H1 (cell line): ENCODE results near the gene TELO2. TPM values are rescaled to one million over a fixed set of nuclear protein-coding genes. Genes with fewer than 3 reads are reported as not detected.

ENCODE experiments used
- BRCA1 ChIP-seq: IDR thresholded peaks from 2 replicates; pipeline ENCODE4 v1.6.1; 2012; ENCODE audit warnings: low read depth, low read length, improper control_type of control experiment
- CREB1 ChIP-seq: IDR thresholded peaks from 2 replicates; pipeline ENCODE4 v1.6.1; 2012; ENCODE audit warnings: inconsistent platforms
- POU5F1 ChIP-seq: IDR thresholded peaks from 2 replicates; pipeline ENCODE4 v1.6.1; 2011; ENCODE audit warnings: low read depth, mild to moderate bottlenecking, low read length, moderate library complexity
- RAD21 ChIP-seq, 2 experiments: IDR thresholded peaks in 1 of 2; conservative IDR thresholded peaks in 1 of 2; 2 replicates each; pipeline ENCODE4 v1.6.1; 2011; ENCODE audit warnings: low read depth in 2 of 2, low read length in 2 of 2, improper control_type of control experiment in 1 of 2, inconsistent platforms in 1 of 2, mild to moderate bottlenecking in 1 of 2, moderate library complexity in 1 of 2
- polyA plus RNA-seq, 7 experiments: library from polyadenylated mRNA; depleted of rRNA in 3 of 7; stranded (reverse) in 5 of 7; unstranded in 2 of 7; fragments of >200 nt in 5 of 7; fragments of 200-250 nt in 2 of 7; gene quantifications; 1 replicate in 5 of 7; 2 replicates in 1 of 7; 4 replicates in 1 of 7; pipeline versions ENCODE4 v1.2.1 to v1.2.3, GENCODE V29; 2011 to 2013; ENCODE audit warnings: missing spikeins in 2 of 7, mixed read lengths in 2 of 7
- total RNA-seq: library from RNA; stranded (reverse); fragmentation: NEBNext Ultra II Directional; extraction: Animal tissue kit (Norgen Biotek cat#: 25700); gene quantifications from 2 replicates; pipeline ENCODE4 v1.2.1, GENCODE V29; 2021
- TF ChIP-seq, protein P1 (sequence below): IDR thresholded peaks from 2 replicates; pipeline ENCODE4 v1.6.1; 2011; ENCODE audit warnings: low read length, improper control_type of control experiment

The TELO2 gene
- total and polyA plus RNA-seq, 2 of the 8 experiments (the other 6 are each of a cell fraction or from before 2014, with no cell fraction given), result 39.3 to 64.8 TPM

DNA sequence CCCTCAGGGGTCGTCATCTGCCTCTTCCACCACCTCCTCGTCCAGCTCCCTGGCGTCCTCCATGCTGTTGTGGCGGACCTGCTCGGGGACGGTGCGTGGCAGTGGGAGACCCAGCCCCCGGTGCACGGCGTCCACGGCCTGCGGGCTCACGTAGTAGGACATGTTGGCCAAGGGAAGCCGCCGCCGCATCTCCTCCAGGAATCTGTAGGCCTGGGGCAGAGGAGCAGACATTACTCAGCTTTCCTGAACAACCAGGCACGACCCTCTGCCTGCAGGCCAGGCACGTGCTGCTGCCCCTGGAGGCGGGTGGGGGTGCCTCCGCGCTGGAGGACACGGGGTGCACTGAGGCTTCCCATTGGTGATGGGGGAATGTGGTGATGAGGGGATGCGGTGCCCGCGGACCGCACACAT is 17.8 kb downstream of the TELO2 start (continued):
- TF ChIP-seq BRCA1 (no peak), POU5F1 (no peak), CREB1 (no peak), RAD21 (IDR thresholded peaks at IDR 0.05 in 1 of 2, conservative IDR thresholded peaks at IDR 0.05 in 1 of 2; ENCODE audit: low read depth in 2 of 2, low read length in 2 of 2) (peak in 1 of 2 experiments; percentile 3; a peak in 1 of 4 replicates)
- TF ChIP-seq, protein P1, sequence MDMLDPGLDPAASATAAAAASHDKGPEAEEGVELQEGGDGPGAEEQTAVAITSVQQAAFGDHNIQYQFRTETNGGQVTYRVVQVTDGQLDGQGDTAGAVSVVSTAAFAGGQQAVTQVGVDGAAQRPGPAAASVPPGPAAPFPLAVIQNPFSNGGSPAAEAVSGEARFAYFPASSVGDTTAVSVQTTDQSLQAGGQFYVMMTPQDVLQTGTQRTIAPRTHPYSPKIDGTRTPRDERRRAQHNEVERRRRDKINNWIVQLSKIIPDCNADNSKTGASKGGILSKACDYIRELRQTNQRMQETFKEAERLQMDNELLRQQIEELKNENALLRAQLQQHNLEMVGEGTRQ, result no peak
